ENCODE measurements around the gene LMO7. TPM values are rescaled to one million over a fixed set of nuclear protein-coding genes. Genes with fewer than 3 reads are reported as not detected.
A peak's percentile ranks its signal among the peaks of the same experiment; 100 is the strongest.

Gene LMO7
- total and polyA plus RNA-seq, 4 donors = 17.5 to 69.6 (median 38.2) TPM

- Histone ChIP-seq H3K27me3 (ENCODE audit: control insufficient read depth in 4 of 4, insufficient read depth in 4 of 4, low read length in 3 of 4) (no peaks in the 10 kb centered on the region), H3K4me3 (ENCODE audit: low read depth in 1 of 3, low read length in 3 of 3) (no peak overlapping the region), H3K27ac (ENCODE audit: low read depth in 1 of 2, low read length in 2 of 2) (no peak overlapping the region), H3K9me3 (ENCODE audit: control insufficient read depth in 4 of 4, low read length in 3 of 4) (no peaks in the 10 kb centered on the region), H3K4me1 (ENCODE audit: control insufficient read depth in 4 of 4, insufficient read depth in 4 of 4, low read length in 3 of 4) (peaks cover 0 to 2% (median 0%) of the 10 kb centered on the region in 4 donors), H3K9ac (ENCODE audit: low read depth in 1 of 2, low read length in 2 of 2) (peak overlapping the region in 1 of 2 donors; percentile 23), H3K36me3 (ENCODE audit: control insufficient read depth in 4 of 4, insufficient read depth in 3 of 4, low read depth in 1 of 4, low read length in 3 of 4) (peaks cover 1 to 40% (median 28%) of the 10 kb centered on the region in 4 donors)
- 88% methylated on average over 4 of the region's 4 CpGs for WGBS
- no peak for TF ChIP-seq EGR1 (IDR thresholded peaks at IDR 0.05; ENCODE audit: low read depth in 2 of 2)
- TF ChIP-seq NR2F2 (IDR thresholded peaks at IDR 0.05) = no peak
- TF ChIP-seq RXRA (IDR thresholded peaks at IDR 0.05) = no peak
- TF ChIP-seq, protein P1, sequence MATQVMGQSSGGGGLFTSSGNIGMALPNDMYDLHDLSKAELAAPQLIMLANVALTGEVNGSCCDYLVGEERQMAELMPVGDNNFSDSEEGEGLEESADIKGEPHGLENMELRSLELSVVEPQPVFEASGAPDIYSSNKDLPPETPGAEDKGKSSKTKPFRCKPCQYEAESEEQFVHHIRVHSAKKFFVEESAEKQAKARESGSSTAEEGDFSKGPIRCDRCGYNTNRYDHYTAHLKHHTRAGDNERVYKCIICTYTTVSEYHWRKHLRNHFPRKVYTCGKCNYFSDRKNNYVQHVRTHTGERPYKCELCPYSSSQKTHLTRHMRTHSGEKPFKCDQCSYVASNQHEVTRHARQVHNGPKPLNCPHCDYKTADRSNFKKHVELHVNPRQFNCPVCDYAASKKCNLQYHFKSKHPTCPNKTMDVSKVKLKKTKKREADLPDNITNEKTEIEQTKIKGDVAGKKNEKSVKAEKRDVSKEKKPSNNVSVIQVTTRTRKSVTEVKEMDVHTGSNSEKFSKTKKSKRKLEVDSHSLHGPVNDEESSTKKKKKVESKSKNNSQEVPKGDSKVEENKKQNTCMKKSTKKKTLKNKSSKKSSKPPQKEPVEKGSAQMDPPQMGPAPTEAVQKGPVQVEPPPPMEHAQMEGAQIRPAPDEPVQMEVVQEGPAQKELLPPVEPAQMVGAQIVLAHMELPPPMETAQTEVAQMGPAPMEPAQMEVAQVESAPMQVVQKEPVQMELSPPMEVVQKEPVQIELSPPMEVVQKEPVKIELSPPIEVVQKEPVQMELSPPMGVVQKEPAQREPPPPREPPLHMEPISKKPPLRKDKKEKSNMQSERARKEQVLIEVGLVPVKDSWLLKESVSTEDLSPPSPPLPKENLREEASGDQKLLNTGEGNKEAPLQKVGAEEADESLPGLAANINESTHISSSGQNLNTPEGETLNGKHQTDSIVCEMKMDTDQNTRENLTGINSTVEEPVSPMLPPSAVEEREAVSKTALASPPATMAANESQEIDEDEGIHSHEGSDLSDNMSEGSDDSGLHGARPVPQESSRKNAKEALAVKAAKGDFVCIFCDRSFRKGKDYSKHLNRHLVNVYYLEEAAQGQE (IDR thresholded peaks at IDR 0.05) = no peak
- no peak for TF ChIP-seq JUND (IDR thresholded peaks at IDR 0.05)
- TF ChIP-seq MAX (IDR thresholded peaks at IDR 0.05) = no peak
- TF ChIP-seq FOXA1 (IDR thresholded peaks at IDR 0.05) = no peak
- TF ChIP-seq ATF3 (IDR thresholded peaks at IDR 0.05) = no peak
- TF ChIP-seq HNF4G (IDR thresholded peaks at IDR 0.05) = no peak
- TF ChIP-seq HNF4A (conservative IDR thresholded peaks at IDR 0.05) = no peak
- no peak for TF ChIP-seq YY1 (IDR thresholded peaks at IDR 0.05)
- TF ChIP-seq TAF1 (conservative IDR thresholded peaks at IDR 0.05) = no peak
- no peak for TF ChIP-seq CTCF (IDR thresholded peaks at IDR 0.05; ENCODE audit: low read depth, low read length, missing input control)
- no peak for TF ChIP-seq ZBTB33 (IDR thresholded peaks at IDR 0.05)
- no peak for DNase-seq (ENCODE audit: low spot score)
Observed at GRCh38 chr13:75804605-75805004, 168.5 kb downstream of the LMO7 start.

GRCh38 chr13:75806117-75806516 is 170.0 kb downstream of the LMO7 start:
- DNase-seq (ENCODE audit: low spot score) = no peak
- Histone ChIP-seq H3K36me3 (ENCODE audit: control insufficient read depth in 4 of 4, insufficient read depth in 3 of 4, low read depth in 1 of 4, low read length in 3 of 4) (peaks cover 1 to 35% (median 28%) of the 10 kb centered on the region in 4 donors), H3K27me3 (ENCODE audit: control insufficient read depth in 4 of 4, insufficient read depth in 4 of 4, low read length in 3 of 4) (no peaks in the 10 kb centered on the region), H3K27ac (ENCODE audit: low read depth in 1 of 2, low read length in 2 of 2) (no peak overlapping the region), H3K9me3 (ENCODE audit: control insufficient read depth in 4 of 4, low read length in 3 of 4) (no peaks in the 10 kb centered on the region), H3K4me3 (ENCODE audit: low read depth in 1 of 3, low read length in 3 of 3) (no peak overlapping the region), H3K4me1 (ENCODE audit: control insufficient read depth in 4 of 4, insufficient read depth in 4 of 4, low read length in 3 of 4) (no peaks in the 10 kb centered on the region), H3K9ac (ENCODE audit: low read depth in 1 of 2, low read length in 2 of 2) (no peak overlapping the region)
- WGBS = 91% methylated on average over 7 of the region's 7 CpGs
- TF ChIP-seq YY1 (IDR thresholded peaks at IDR 0.05) = no peak
- no peak for TF ChIP-seq EGR1 (IDR thresholded peaks at IDR 0.05; ENCODE audit: low read depth in 2 of 2)
- no peak for TF ChIP-seq CTCF (IDR thresholded peaks at IDR 0.05; ENCODE audit: low read depth, low read length, missing input control)
- TF ChIP-seq HNF4A (conservative IDR thresholded peaks at IDR 0.05) = no peak
- TF ChIP-seq SP1 (IDR thresholded peaks at IDR 0.05) = no peak
- TF ChIP-seq GABPA (IDR thresholded peaks at IDR 0.05 in 1 of 2, conservative IDR thresholded peaks at IDR 0.05 in 1 of 2) = no peak
- no peak for TF ChIP-seq HNF4G (IDR thresholded peaks at IDR 0.05)
- TF ChIP-seq TAF1 (conservative IDR thresholded peaks at IDR 0.05) = no peak
- TF ChIP-seq RAD21 (IDR thresholded peaks at IDR 0.05) = no peak
- TF ChIP-seq, protein P1 (IDR thresholded peaks at IDR 0.05) = no peak
- no peak for TF ChIP-seq FOXA1 (IDR thresholded peaks at IDR 0.05)
- TF ChIP-seq ATF3 (IDR thresholded peaks at IDR 0.05) = no peak
